Measurements from ENCODE around the gene RANBP17.
"Not testable (repeated sequence)": the region's sequence is repeated elsewhere in the genome, so short reads cannot be mapped to it uniquely, and the experiment has no call there.

The RANBP17 gene

GRCh38 chr5:170960567-170960966 lies 98.7 kb downstream of the RANBP17 start:
- no peak for DNase-seq

DNA sequence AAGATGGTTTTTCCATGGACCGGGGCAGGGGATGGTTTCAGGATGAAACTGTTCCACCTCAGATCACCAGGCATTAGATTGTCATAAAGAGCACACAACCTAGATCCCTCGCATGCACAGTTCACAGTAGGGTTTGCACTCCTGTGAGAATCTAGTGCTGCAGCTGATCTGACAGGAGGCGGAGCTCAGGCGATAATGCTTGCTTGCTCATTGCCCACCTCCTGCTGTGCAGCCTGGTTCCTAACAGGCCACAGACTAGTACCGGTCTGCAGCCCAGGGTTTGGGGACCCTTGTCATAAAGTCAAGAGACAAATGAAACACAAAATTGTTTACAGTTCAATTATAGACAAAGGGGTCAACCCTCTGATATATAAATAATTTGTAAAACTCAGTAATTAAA lies 101.7 kb downstream of the RANBP17 start:
- peak in 2 of 3 experiments; percentile 7 to 48 for DNase-seq

DNA sequence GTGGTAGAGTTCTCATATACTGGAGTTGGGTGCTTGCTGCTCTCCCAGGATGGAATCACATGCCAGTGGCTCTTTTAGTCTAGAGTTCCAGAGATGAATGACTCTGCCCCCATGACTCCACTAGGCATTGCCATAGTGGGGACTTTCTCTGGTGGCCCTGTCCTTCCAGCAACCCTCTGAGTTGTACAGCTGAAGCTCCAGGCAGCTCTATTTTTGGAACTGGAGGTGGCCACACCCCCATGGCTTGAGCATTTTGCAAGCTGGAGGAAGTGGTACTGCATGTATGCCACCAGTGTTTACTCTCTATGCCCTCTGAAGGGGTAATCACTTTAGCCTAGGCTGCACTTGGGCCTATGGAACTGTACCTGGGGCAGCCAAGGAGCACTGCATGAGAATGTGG lies 112.6 kb downstream of the RANBP17 start:
- no peak for DNase-seq

DNA sequence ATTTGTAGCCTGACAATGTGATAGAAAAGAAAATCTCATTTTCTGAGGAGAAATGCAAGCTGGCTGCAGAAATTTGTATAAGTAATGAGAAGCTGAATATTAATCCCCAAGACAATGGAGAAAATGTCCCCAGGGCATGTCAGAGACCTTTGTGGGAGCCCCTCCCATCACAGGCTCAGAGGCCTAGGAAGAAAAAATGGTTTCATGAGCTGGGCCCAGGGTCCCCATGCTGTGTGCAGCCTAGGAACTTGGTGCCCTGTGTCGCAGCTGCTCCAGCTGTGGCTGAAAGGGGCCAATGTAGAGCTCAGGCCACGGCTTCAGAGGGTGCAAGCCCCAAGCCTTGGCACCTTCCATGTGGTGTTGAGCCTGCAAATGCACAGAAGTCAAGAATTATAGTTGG lies 118.4 kb downstream of the RANBP17 start:
- DNase-seq, result not testable (repeated sequence)

- DNase-seq, result no peak
Measured at GRCh38 chr5:170985486-170985885, 123.7 kb downstream of the RANBP17 start.

- DNase-seq, result peak in 2 of 3 experiments; percentile 4 to 70
Measured at GRCh38 chr5:170986598-170986997, 124.8 kb downstream of the RANBP17 start.

GRCh38 chr5:170993476-170993875 lies 131.7 kb downstream of the RANBP17 start:
- DNase-seq, result peak in 1 of 3 experiments; percentile 11

DNA sequence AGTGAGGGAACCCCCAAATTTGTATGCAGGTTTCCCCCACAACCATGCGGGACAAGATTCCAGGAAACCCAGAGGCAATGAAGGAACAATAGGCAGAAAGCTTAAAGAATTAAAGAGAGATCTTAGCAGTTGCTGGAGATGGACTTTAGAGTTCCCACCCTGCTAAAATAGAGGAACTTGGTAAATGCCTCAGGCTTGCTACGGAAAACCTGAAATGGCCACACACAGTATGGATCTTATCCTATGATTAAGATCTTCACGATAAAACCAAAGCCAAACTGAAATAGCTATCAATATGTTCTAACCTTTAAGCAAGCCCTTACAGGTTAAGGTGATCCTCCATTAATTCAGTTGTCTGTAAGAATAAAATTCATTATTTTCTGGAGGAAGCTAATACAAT lies 148.3 kb downstream of the RANBP17 start:
- no peak for DNase-seq

- no peak for DNase-seq
Measured at GRCh38 chr5:171010816-171011215, 149.0 kb downstream of the RANBP17 start.

- no peak for DNase-seq
Measured at GRCh38 chr5:171023508-171023907, 161.7 kb downstream of the RANBP17 start.

- no peak for DNase-seq
Measured at GRCh38 chr5:171024084-171024483, 162.3 kb downstream of the RANBP17 start.

DNA sequence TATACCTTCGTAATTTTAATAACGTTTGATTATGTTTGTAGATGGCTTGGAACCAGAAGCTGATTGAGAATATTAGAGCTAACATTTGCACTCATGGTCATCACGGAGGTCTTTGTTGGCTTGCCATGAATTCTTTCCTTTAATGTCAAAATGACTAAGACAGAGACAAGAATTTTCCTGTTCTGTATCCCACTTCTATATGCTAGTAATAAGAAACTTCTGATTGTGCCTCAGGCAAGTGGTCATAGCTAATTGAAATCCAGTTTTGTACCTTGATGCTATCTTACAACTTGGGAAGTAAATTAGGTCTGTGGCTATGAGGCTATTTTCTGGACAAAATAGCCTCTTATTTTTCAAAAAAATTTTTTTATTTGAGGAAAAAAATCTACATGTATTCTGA lies 167.6 kb downstream of the RANBP17 start:
- no peak for DNase-seq

- DNase-seq, result peak in 2 of 3 experiments; percentile 13 to 64
Measured at GRCh38 chr5:171031977-171032376, 170.2 kb downstream of the RANBP17 start.

- peak in 2 of 3 experiments; percentile 1 to 62 for DNase-seq
Measured at GRCh38 chr5:171032435-171032973, 170.7 kb downstream of the RANBP17 start.

GRCh38 chr5:171041893-171042292 lies 180.1 kb downstream of the RANBP17 start:
- DNase-seq, result not testable (repeated sequence)

- DNase-seq, result no peak
Measured at GRCh38 chr5:171050916-171051315, 189.1 kb downstream of the RANBP17 start.

- peak in 1 of 3 experiments; percentile 1 for DNase-seq
Measured at GRCh38 chr5:171055875-171056454, 194.1 kb downstream of the RANBP17 start.

DNA sequence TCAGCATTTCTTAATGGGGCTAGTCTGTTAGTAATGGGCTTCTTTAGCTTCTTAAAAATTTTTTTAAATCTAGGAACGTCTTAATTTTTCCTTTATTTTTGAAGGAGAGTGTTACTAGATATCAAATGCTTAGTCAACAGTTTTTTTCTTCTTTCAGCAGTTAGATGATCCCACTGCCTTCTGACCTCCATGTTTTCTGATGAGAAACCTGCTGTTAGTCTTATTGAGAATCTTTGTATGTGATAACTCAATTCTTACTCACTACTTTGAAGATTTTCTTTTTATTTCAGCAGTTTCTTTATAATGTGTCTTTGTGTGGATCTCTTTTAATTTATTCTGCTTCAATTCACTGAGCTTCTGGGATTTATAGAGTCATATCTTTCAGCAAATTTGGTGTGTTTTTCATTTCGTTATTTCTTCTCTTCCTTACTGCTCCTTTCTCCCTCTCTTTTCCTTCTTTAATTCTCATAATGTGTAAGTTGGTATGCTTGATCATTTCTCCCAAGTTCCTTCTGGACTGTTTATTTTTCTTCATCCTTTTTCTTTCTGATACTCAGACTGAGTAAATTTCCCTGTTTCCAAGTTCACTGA lies 205.8 kb downstream of the RANBP17 start:
- no peak for DNase-seq

DNA sequence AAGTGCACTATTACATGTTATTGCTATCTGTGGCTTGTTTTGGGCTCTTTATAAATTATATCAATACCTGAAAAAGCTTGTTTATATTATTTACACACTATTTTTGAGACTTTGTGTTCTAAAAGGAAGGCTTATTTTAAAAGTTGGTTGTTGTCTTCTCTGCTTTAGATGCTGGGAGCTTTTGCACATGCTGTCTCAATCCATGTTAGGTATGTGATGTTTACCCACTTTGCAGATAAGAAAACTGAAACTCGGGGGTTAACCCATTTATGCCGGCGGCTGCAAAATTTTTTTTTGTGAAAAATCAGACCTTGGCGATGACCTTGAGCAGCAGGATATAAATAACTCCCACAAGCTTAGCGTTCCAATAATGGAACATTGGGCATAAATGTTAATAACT lies 212.9 kb downstream of the RANBP17 start:
- DNase-seq, result no peak

DNA sequence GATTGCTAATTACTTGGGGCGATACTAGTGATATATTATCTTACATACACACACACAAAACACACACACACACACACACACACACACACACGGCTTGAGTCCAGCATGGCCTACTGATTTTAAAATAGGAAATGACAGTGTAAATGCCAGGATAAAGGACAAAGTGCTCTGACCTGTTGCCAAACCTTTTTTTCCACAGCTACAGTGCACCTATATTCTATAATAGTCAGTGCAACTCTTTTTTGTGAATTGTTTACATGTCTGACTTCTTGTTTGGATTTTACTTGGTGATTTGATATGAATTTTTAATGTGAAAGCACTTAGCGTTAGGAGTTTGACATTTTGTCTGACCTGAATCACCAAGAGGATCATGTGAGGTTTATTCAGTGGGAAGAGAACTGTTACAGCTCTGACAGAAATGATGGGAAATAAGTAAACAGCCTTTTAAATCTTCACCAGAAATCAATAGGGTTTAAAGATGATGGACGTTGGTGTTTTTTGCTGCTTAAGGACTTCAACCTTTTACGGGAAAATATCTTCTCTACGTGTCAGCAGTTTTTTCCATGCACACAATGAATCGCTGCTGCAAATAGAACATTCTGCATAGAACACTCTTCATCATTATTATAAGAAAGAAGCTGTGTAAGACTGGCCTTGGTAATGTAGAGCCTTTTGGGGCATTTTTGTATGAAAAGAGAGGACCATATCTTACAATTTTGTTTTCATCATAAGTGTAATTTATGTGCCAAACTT lies 218.5 kb downstream of the RANBP17 start:
- peak in 1 of 3 experiments; percentile 12 for DNase-seq

DNA sequence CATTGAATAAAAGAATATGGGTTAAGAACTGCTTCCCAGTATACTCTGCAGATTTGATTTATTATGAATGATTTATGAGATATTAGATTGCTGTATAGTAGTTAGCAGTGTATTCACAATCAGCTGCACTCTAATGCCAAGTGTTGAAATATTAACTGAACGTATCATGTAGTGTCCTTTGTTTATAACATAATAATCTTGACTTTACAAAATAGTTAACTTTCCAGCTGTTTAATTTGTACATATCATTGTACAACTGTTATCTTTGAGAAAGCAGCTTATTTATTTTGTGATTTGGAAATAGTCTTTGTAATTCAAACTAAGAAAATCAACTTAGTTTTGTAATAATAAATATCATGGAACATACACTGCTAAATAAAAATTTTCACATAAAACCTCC lies 219.5 kb downstream of the RANBP17 start:
- peak in 1 of 3 experiments; percentile 3 for DNase-seq

GRCh38 chr5:171092194-171092593 lies 230.4 kb downstream of the RANBP17 start:
- no peak for DNase-seq

DNA sequence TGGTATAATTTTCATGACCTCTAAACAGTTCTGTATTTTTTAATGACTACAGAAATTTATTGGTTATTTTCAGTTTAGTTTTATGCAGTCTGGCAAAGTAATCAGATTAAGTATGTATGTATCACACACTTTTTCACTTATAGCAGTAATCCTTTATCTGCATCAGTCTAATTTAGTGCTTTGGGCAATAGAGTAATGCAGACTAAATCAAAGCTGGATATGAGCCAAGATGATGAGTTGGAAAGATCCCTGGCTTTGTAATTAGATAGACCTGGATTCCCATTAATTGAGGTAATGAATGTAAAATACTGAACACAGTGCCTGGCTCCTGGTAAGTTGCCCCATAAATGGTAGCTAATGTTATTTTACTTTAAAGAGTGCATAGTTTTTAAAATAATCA lies 231.8 kb downstream of the RANBP17 start:
- DNase-seq, result no peak

DNA sequence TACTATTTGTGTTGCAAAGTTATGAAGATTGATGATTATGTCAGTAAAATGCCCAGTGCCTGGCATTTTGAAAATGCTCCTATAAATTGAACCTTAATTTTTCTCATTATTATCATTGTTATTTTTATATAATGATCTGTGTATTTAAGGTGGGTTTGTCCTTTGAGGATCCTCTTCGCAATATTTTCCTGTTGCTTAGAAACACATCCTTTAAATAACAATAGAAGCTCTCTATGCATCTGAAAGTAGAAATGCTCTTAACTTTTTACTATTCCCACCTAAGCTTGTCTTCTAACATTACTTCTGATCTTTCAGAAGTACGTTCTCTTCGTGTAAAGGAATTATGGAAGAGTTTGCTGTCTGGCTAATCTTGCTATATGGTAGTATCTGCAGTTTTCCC lies 232.5 kb downstream of the RANBP17 start:
- peak in 1 of 3 experiments; percentile 24 for DNase-seq

Measured in NCI-H1417 (cell line).